Upper lobe of left lung (tissue), 6 donors: ENCODE results near the gene SNAP23. TPM values are rescaled to one million over a fixed set of nuclear protein-coding genes. Genes with fewer than 3 reads are reported as not detected.

Experiments used
- ATAC-seq, 2 donors: fragments of 200-7000 bp; cut with Tn5 transposase; one replicate each; pipeline ENCODE4 v1.9.1; 2022; ENCODE audit warnings: mild to moderate bottlenecking in 2 of 2, moderate library complexity in 2 of 2; ENCODE audit not compliant: low FRiP score in 2 of 2
- DNase-seq, 2 donors: peaks; one replicate each; pipeline ENCODE4 v3.0.0-alpha.2; 2019 to 2020
- H3K27ac ChIP-seq, 4 donors: fragments of 200-600 bp; sonication (generic); one replicate each; pipeline ENCODE4 v1.5.1; 2016 to 2019
- H3K27me3 ChIP-seq, 4 donors: fragments of 200-600 bp; sonication (generic); one replicate each; pipeline ENCODE4 v1.5.1; 2017 to 2019
- H3K36me3 ChIP-seq, 4 donors: fragments of 200-600 bp; sonication (generic); one replicate each; pipeline ENCODE4 v1.5.1; 2016 to 2019
- H3K4me1 ChIP-seq, 4 donors: fragments of 200-600 bp; sonication (generic); one replicate each; pipeline ENCODE4 v1.5.1; 2018 to 2019
- H3K4me3 ChIP-seq, 4 donors: fragments of 200-600 bp; sonication (generic); one replicate each; pipeline ENCODE4 v1.5.1; 2017 to 2019; ENCODE audit warnings: mild to moderate bottlenecking in 2 of 4, moderate library complexity in 1 of 4
- H3K9me3 ChIP-seq, 4 donors: fragments of 200-600 bp; sonication (generic); one replicate each; pipeline ENCODE4 v1.5.1; 2018 to 2019
- CTCF ChIP-seq, 6 experiments: fragments of 450-650 bp in 4 of 6; fragments of 200-600 bp in 2 of 6; sonication (generic) in 2 of 6; IDR thresholded peaks; one replicate each; pipeline ENCODE4 v1.5.1; 2016 to 2019; ENCODE audit warnings: antibody characterized with exemption in 6 of 6
- EP300 ChIP-seq, 4 donors: sonication (generic); formaldehyde crosslinking; IDR thresholded peaks; one replicate each; pipeline ENCODE4 v1.5.1; 2017; ENCODE audit warnings: antibody characterized with exemption in 4 of 4, control low read depth in 2 of 4
- POLR2A ChIP-seq, 4 donors: fragments of 450-650 bp; IDR thresholded peaks; one replicate each; pipeline ENCODE4 v1.5.1; 2016 to 2017; ENCODE audit warnings: antibody characterized with exemption in 4 of 4, mild to moderate bottlenecking in 2 of 4
- POLR2AphosphoS5 ChIP-seq, 2 donors: sonication (generic); formaldehyde crosslinking; IDR thresholded peaks; one replicate each; pipeline ENCODE4 v1.5.1; 2017; ENCODE audit warnings: antibody characterized with exemption in 2 of 2
- WGBS, 2 donors: methylation state at CpG; one replicate each; pipeline ENCODE4 v1.1.5; 2017 to 2018; 5-methylcytosine and 5-hydroxymethylcytosine counted together
- total RNA-seq, 6 donors: library from RNA; depleted of rRNA in 4 of 6; stranded (reverse); fragments of >200 nt in 4 of 6; gene quantifications; one replicate each; pipeline versions ENCODE4 v1.1.0 to v1.2.1, GENCODE V29; 2016 to 2021
- donor health status: DM: no; HTN: no; CAD: no; lungs with moderate emphysema.
- donor health status: DM: no; HTN: yes; CAD: no; lungs with severe emphysema.

SNAP23 gene
- total RNA-seq, 6 donors from 2014 or later: 47.3 to 108 (median 63.7) TPM

GRCh38 chr15:42578984-42579537 lies 83.6 kb downstream of the SNAP23 start:
- TF ChIP-seq EP300 (IDR thresholded peaks at IDR 0.05): no peak
- TF ChIP-seq POLR2AphosphoS5 (IDR thresholded peaks at IDR 0.05): no peak
- TF ChIP-seq POLR2A (IDR thresholded peaks at IDR 0.05): no peak
- H3K4me1 ChIP-seq: peaks cover 26 to 58% (median 49%) of the 10 kb centered on the region in 4 donors
- no peak for DNase-seq
- H3K4me3 ChIP-seq: no peak overlapping the region
- H3K9me3 ChIP-seq: no peaks in the 10 kb centered on the region
- no peak overlapping the region for H3K27ac ChIP-seq
- WGBS, 2 donors: 75 to 85% methylated on average over 2 of the region's 2 CpGs
- H3K27me3 ChIP-seq: no peaks in the 10 kb centered on the region
- no peaks in the 10 kb centered on the region for H3K36me3 ChIP-seq
- no peak for ATAC-seq

- ATAC-seq (peak; percentile 94 to 97), DNase-seq (peak; percentile 92 to 95)
- H3K4me3 ChIP-seq: peak overlapping the region in 3 of 4 donors; percentile 37 to 51 (median 45)
- WGBS, 2 donors: 0 to 2% methylated on average over 19 to 37 of the region's 37 CpGs
- TF ChIP-seq POLR2A (IDR thresholded peaks at IDR 0.05) (peak in 3 of 4 donors; percentile 12 to 56 (median 24)), POLR2AphosphoS5 (IDR thresholded peaks at IDR 0.05) (peak in 1 of 2 donors; percentile 65), EP300 (IDR thresholded peaks at IDR 0.05) (no peak), CTCF (IDR thresholded peaks at IDR 0.05) (peak in 1 of 6 experiments; percentile 24)
- H3K36me3 ChIP-seq: peaks cover 0 to 4% (median 0%) of the 10 kb centered on the region in 4 donors
- peak overlapping the region; percentile 67 to 86 (median 79) for H3K27ac ChIP-seq
- peaks cover 28 to 55% (median 45%) of the 10 kb centered on the region in 4 donors for H3K4me1 ChIP-seq
- H3K27me3 ChIP-seq: no peaks in the 10 kb centered on the region
- H3K9me3 ChIP-seq: no peaks in the 10 kb centered on the region
These were observed 85.9 kb downstream of the SNAP23 start for GRCh38 chr15:42581272-42581730.

Other genes with a start within 250 kb of the SNAP23 start
- gene GANC, start 222.4 kb upstream of the SNAP23 start, total RNA-seq: 100 to 1,000 TPM in 3 of 6 donors, 10 to 100 TPM in 3; 67.3 to 295 (median 99.8) TPM
- 100 to 1,000 TPM in 4 of 6 donors, 10 to 100 TPM in 2; 50.2 to 242 (median 119) TPM for gene TMEM87A, start 222.2 kb upstream of the SNAP23 start, total RNA-seq
- 100 to 1,000 TPM in 1 of 6 donors, 10 to 100 TPM in 5; 24.0 to 369 (median 54.3) TPM for gene CAPN3, start 136.1 kb upstream of the SNAP23 start, total RNA-seq
- 100 to 1,000 TPM in 2 of 6 donors, 10 to 100 TPM in 4; 67.0 to 130 (median 93.0) TPM for gene ZNF106, start 4.5 kb upstream of the SNAP23 start, total RNA-seq
- gene LRRC57, start 53.2 kb downstream of the SNAP23 start, total RNA-seq: 10 to 100 TPM; 24.0 to 48.2 (median 31.2) TPM
- gene HAUS2, start 53.2 kb downstream of the SNAP23 start, total RNA-seq: 10 to 100 TPM; 10.2 to 31.9 (median 20.5) TPM
- gene STARD9, start 80.0 kb downstream of the SNAP23 start, total RNA-seq: 100 to 1,000 TPM in 1 of 6 donors, 10 to 100 TPM in 5; 14.6 to 141 (median 28.8) TPM
- 10 to 100 TPM in 5 of 6 donors, 1 to 10 TPM in 1; 9.1 to 30.4 (median 12.6) TPM for gene CDAN1, start 241.5 kb downstream of the SNAP23 start, total RNA-seq